Thyroid gland (tissue), 4 donors: ENCODE measurements around the gene CELF4.

Experiments
- CTCF ChIP-seq, 6 experiments: fragments of 200-600 bp in 3 of 6; fragments of 450-650 bp in 3 of 6; sonication (generic) in 3 of 6; IDR thresholded peaks; one replicate each; pipeline ENCODE4 v1.5.1; 2016 to 2019; ENCODE audit warnings: antibody characterized with exemption in 6 of 6, mild to moderate bottlenecking in 2 of 6, inconsistent platforms in 1 of 6, moderate library complexity in 1 of 6
- POLR2A ChIP-seq, 2 donors: fragments of 450-650 bp; IDR thresholded peaks; one replicate each; pipeline ENCODE4 v1.6.1; 2017; ENCODE audit warnings: antibody characterized with exemption in 2 of 2, mild to moderate bottlenecking in 2 of 2, moderate library complexity in 1 of 2

- TF ChIP-seq CTCF (IDR thresholded peaks at IDR 0.05) (no peak), POLR2A (IDR thresholded peaks at IDR 0.05) (no peak)
These were observed 1.7 kb upstream of the CELF4 start for GRCh38 chr18:37567061-37567993.
